Ishikawa (cell line): ENCODE results near the gene DYRK1A.

Experiments used
- CEBPB ChIP-seq: IDR thresholded peaks from 2 replicates; pipeline ENCODE4 v1.6.1; 2012
- CREB1 ChIP-seq: IDR thresholded peaks from 2 replicates; pipeline ENCODE4 v1.6.1; 2012; ENCODE audit warnings: low read depth
- EGR1 ChIP-seq: IDR thresholded peaks from 2 replicates; pipeline ENCODE4 v1.6.1; 2012
- EP300 ChIP-seq: IDR thresholded peaks from 2 replicates; pipeline ENCODE4 v1.6.1; 2012; ENCODE audit warnings: borderline replicate concordance
- FOXM1 ChIP-seq: IDR thresholded peaks from 2 replicates; pipeline ENCODE4 v1.6.1; 2012; ENCODE audit warnings: low read depth, borderline replicate concordance
- MAX ChIP-seq: IDR thresholded peaks from 2 replicates; pipeline ENCODE4 v1.6.1; 2012
- NFIC ChIP-seq: IDR thresholded peaks from 2 replicates; pipeline ENCODE4 v1.6.1; 2012
- RAD21 ChIP-seq: IDR thresholded peaks from 2 replicates; pipeline ENCODE4 v1.6.1; 2012; ENCODE audit warnings: low read depth
- REST ChIP-seq: IDR thresholded peaks from 2 replicates; pipeline ENCODE4 v1.6.1; 2012; ENCODE audit warnings: low read depth, mild to moderate bottlenecking
- TAF1 ChIP-seq: IDR thresholded peaks from 2 replicates; pipeline ENCODE4 v1.6.1; 2012; ENCODE audit warnings: low read depth, mild to moderate bottlenecking
- TCF12 ChIP-seq: IDR thresholded peaks from 2 replicates; pipeline ENCODE4 v1.6.1; 2012; ENCODE audit warnings: low read depth
- TEAD4 ChIP-seq: IDR thresholded peaks from 2 replicates; pipeline ENCODE4 v1.6.1; 2012
- USF1 ChIP-seq: IDR thresholded peaks from 2 replicates; pipeline ENCODE4 v1.6.1; 2012
- YY1 ChIP-seq: IDR thresholded peaks from 2 replicates; pipeline ENCODE4 v1.6.1; 2012; ENCODE audit warnings: low read depth
- ZBTB7A ChIP-seq: IDR thresholded peaks from 2 replicates; pipeline ENCODE4 v1.6.1; 2012; ENCODE audit warnings: low read depth

Gene DYRK1A

GRCh38 chr21:37561506-37561905, 194.9 kb downstream of the DYRK1A start:
- TF ChIP-seq TEAD4 (no peak), FOXM1 (no peak), TAF1 (no peak), RAD21 (no peak), REST (no peak), CEBPB (no peak), ZBTB7A (no peak), YY1 (no peak), CREB1 (no peak), EGR1 (no peak), MAX (no peak), EP300 (no peak), NFIC (no peak), TCF12 (no peak), USF1 (no peak)

- TF ChIP-seq ZBTB7A (no peak), CREB1 (no peak), YY1 (no peak), FOXM1 (no peak), USF1 (no peak), EP300 (no peak), NFIC (no peak), TCF12 (no peak), RAD21 (no peak), CEBPB (no peak), TAF1 (no peak), TEAD4 (no peak), REST (no peak), MAX (no peak)
These were observed 195.7 kb downstream of the DYRK1A start for GRCh38 chr21:37561941-37562919.

GRCh38 chr21:37562920-37563640, 196.5 kb downstream of the DYRK1A start:
- TF ChIP-seq TCF12: no peak
- 0 out of 2 replicates have a peak, but pooled peaks have one; percentile 4 for TF ChIP-seq EGR1

- TF ChIP-seq EP300: no peak
- TF ChIP-seq MAX: peak; percentile 96
- TF ChIP-seq ZBTB7A: no peak
- TF ChIP-seq USF1: peak; percentile 99
- TF ChIP-seq TEAD4: 0 out of 2 replicates have a peak, but pooled peaks have one; percentile 6
- peak; percentile 68 for TF ChIP-seq TAF1
- peak; percentile 43; the same call in 1 of the 2 replicates for TF ChIP-seq YY1
- TF ChIP-seq TCF12: peak; percentile 60; the same call in 1 of the 2 replicates
- no peak for TF ChIP-seq NFIC
- no peak for TF ChIP-seq REST
- no peak for TF ChIP-seq FOXM1
- TF ChIP-seq CEBPB: no peak
- TF ChIP-seq RAD21: no peak
- no peak for TF ChIP-seq CREB1
- peak; percentile 1; the same call in 1 of the 2 replicates for TF ChIP-seq EGR1
These were observed 197.2 kb downstream of the DYRK1A start for GRCh38 chr21:37563641-37564340.
